Activated CD8-positive, alpha-beta T cell treated with anti-CD3 and anti-CD28 coated beads for 36 hours (primary cell): Measurements from ENCODE around the gene FAM163A. TPM values are rescaled to one million over a fixed set of nuclear protein-coding genes. Genes with fewer than 3 reads are reported as not detected.
"Not testable (repeated sequence)": the region's sequence is repeated elsewhere in the genome, so short reads cannot be mapped to it uniquely, and the experiment has no call there.

ENCODE experiments used
- ATAC-seq: fragments of 200-7000 bp; cut with Tn5 transposase; one replicate; pipeline ENCODE4 v1.10.0; 2021; ENCODE audit warnings: mild to moderate bottlenecking, moderate library complexity
- CTCF ChIA-PET: fragments of 350-600 bp; sonication (Branson Sonifier 250); formaldehyde crosslinking; loops from one replicate; lab custom pipeline; 2021; ENCODE audit warnings: antibody characterized with exemption; lab: Charles Lee
- POLR2A ChIA-PET: fragments of 350-600 bp; sonication (Branson Sonifier 250); formaldehyde crosslinking; loops from one replicate; lab custom pipeline; 2021; ENCODE audit warnings: antibody characterized with exemption; lab: Charles Lee
- DNase-seq: peaks from one replicate; pipeline ENCODE4 v3.0.0-alpha.2; 2020
- H3K27ac Mint-ChIP-seq: one replicate; pipeline ENCODE4 v1.8.0; 2021; ENCODE audit warnings: mild to moderate bottlenecking, mixed read lengths
- H3K27me3 Mint-ChIP-seq: one replicate; pipeline ENCODE4 v1.8.0; 2021; ENCODE audit warnings: mixed read lengths
- H3K36me3 Mint-ChIP-seq: one replicate; pipeline ENCODE4 v1.8.0; 2021; ENCODE audit warnings: low read depth, mixed read lengths
- H3K4me1 Mint-ChIP-seq: one replicate; pipeline ENCODE4 v1.8.0; 2021; ENCODE audit warnings: low read depth, mixed read lengths
- H3K4me3 Mint-ChIP-seq: one replicate; pipeline ENCODE4 v1.8.0; 2021; ENCODE audit warnings: mild to moderate bottlenecking, moderate library complexity, mixed read lengths
- H3K9me3 Mint-ChIP-seq: one replicate; pipeline ENCODE4 v1.8.0; 2021; ENCODE audit warnings: mixed read lengths
- CTCF ChIP-seq: fragments of 200-600 bp; IDR thresholded peaks from one replicate; pipeline ENCODE4 v1.8.0; 2022; ENCODE audit warnings: antibody characterized with exemption, mild to moderate bottlenecking
- intact Hi-C: fragments of 100-400 bp; cut with micrococcal nuclease; formaldehyde crosslinking; loops from one replicate; pipeline ENCODE4 v1.10.0; 2022
- total RNA-seq, 2 experiments: library from RNA; stranded (reverse); gene quantifications; one replicate each; pipeline ENCODE4 v1.2.3, GENCODE V29; 2021

FAM163A gene
- total RNA-seq, 2 experiments from 2014 or later, result not detected

- no peak for TF ChIP-seq CTCF
- ATAC-seq, result no peak
- CTCF ChIA-PET, result interaction anchor here (1.0 to 3.5 kb wide), 4 partner anchors 9 to 39 kb away, joined by 3 to 28 read pairs (median 8); no protein-coding TSS in a partner anchor
These were observed 85.5 kb downstream of the FAM163A start for GRCh38 chr1:179828554-179829110.

GRCh38 chr1:179831225-179831624, 88.1 kb downstream of the FAM163A start:
- intact Hi-C loops, result no loop called here
- H3K9me3 Mint-ChIP-seq, result no peaks in the 10 kb centered on the region
- ATAC-seq, result no peak
- ChIA-PET CTCF (interaction anchor here (0.6 to 4.2 kb wide), 6 partner anchors 13 to 237 kb away, joined by 3 to 28 read pairs (median 3); no protein-coding TSS in a partner anchor), POLR2A (no interaction called here)
- no peaks in the 10 kb centered on the region for H3K27me3 Mint-ChIP-seq
- no peak overlapping the region for H3K4me3 Mint-ChIP-seq
- no peak for DNase-seq
- H3K4me1 Mint-ChIP-seq, result peaks cover 24% of the 10 kb centered on the region
- TF ChIP-seq CTCF, result no peak
- H3K27ac Mint-ChIP-seq, result no peak overlapping the region
- H3K36me3 Mint-ChIP-seq, result no peaks in the 10 kb centered on the region

More at GRCh38 chr1:179828554-179829110, 85.5 kb downstream of the FAM163A start:
- no peaks in the 10 kb centered on the region for H3K9me3 Mint-ChIP-seq
- H3K4me3 Mint-ChIP-seq, result no peak overlapping the region
- intact Hi-C loops, result no loop called here
- peaks cover 24% of the 10 kb centered on the region for H3K4me1 Mint-ChIP-seq
- no peaks in the 10 kb centered on the region for H3K36me3 Mint-ChIP-seq
- H3K27me3 Mint-ChIP-seq, result no peaks in the 10 kb centered on the region
- POLR2A ChIA-PET, result interaction anchor here (1.1 to 1.5 kb wide), 2 partner anchors 14 to 549 kb away, joined by 3 to 7 read pairs; no protein-coding TSS in a partner anchor
- H3K27ac Mint-ChIP-seq, result no peak overlapping the region
- DNase-seq, result no peak

GRCh38 chr1:179831852-179832699, 89.0 kb downstream of the FAM163A start:
- POLR2A ChIA-PET, result interaction anchor here (1.2 kb wide), 1 partner anchor 19 kb away, joined by 3 read pairs; no protein-coding TSS in a partner anchor
- Mint-ChIP-seq H3K4me1 (peaks cover 24% of the 10 kb centered on the region), H3K27me3 (no peaks in the 10 kb centered on the region), H3K4me3 (no peak overlapping the region), H3K9me3 (no peaks in the 10 kb centered on the region), H3K27ac (peak overlapping the region; percentile 11), H3K36me3 (no peaks in the 10 kb centered on the region)
- ATAC-seq (peak; percentile 58), DNase-seq (peak; percentile 20)
- intact Hi-C loops, result no loop called here
- CTCF ChIA-PET, result interaction anchor here (0.6 to 4.2 kb wide), 6 partner anchors 14 to 238 kb away, joined by 3 to 28 read pairs (median 3); no protein-coding TSS in a partner anchor
- no peak for TF ChIP-seq CTCF

- H3K9me3 Mint-ChIP-seq, H3K27ac Mint-ChIP-seq, H3K27me3 Mint-ChIP-seq, H3K4me3 Mint-ChIP-seq, DNase-seq, H3K36me3 Mint-ChIP-seq, ATAC-seq, POLR2A ChIA-PET, intact Hi-C loops: not testable (repeated sequence)
- CTCF ChIA-PET, result interaction anchor here (0.6 to 1.9 kb wide), 3 partner anchors 18 to 27 kb away, joined by 3 to 10 read pairs (median 4); no protein-coding TSS in a partner anchor
- peaks cover 11% of the 10 kb centered on the region for H3K4me1 Mint-ChIP-seq
These were observed 93.8 kb downstream of the FAM163A start for GRCh38 chr1:179836686-179837445.

GRCh38 chr1:179840107-179840506, 97.0 kb downstream of the FAM163A start:
- Mint-ChIP-seq H3K27me3 (no peaks in the 10 kb centered on the region), H3K27ac (no peak overlapping the region), H3K36me3 (peaks cover 3% of the 10 kb centered on the region), H3K9me3 (no peaks in the 10 kb centered on the region), H3K4me3 (no peak overlapping the region), H3K4me1 (peaks cover 2% of the 10 kb centered on the region)
- ChIA-PET POLR2A (interaction anchor here (0.6 kb wide), 1 partner anchor 484 kb away, joined by 3 read pairs; no protein-coding TSS in a partner anchor), CTCF (interaction anchor here (0.6 to 2.8 kb wide), 2 partner anchors 25 to 31 kb away, joined by 3 to 13 read pairs; no protein-coding TSS in a partner anchor)
- DNase-seq, result no peak
- intact Hi-C loops, result no loop called here
- no peak for ATAC-seq
- no peak for TF ChIP-seq CTCF
